AG20443 (cell line): ENCODE data around the gene PRDM12.

Source experiments
- DNase-seq: peaks from one replicate; pipeline ENCODE4 v3.0.0; 2012; ENCODE audit warnings: low spot score, mixed read lengths

The PRDM12 gene

GRCh38 chr9:130720762-130721161 lies 56.4 kb downstream of the PRDM12 start:
- DNase-seq, result no peak

- no peak for DNase-seq
These were observed 64.3 kb downstream of the PRDM12 start for GRCh38 chr9:130728721-130729120.

GRCh38 chr9:130729145-130729544 lies 64.8 kb downstream of the PRDM12 start:
- DNase-seq, result no peak

GRCh38 chr9:130731355-130731754 lies 67.0 kb downstream of the PRDM12 start:
- DNase-seq, result no peak

GRCh38 chr9:130732136-130732535 lies 67.7 kb downstream of the PRDM12 start:
- DNase-seq, result no peak
